HG03460 (cell line): ENCODE data around the gene XPA.
A peak's percentile ranks its signal among the peaks of the same experiment; 100 is the strongest.
"Not testable (repeated sequence)": the region's sequence is repeated elsewhere in the genome, so short reads cannot be mapped to it uniquely, and the experiment has no call there.

ENCODE experiments used
- ATAC-seq: cut with Tn5 transposase; IDR thresholded peaks from one replicate; pipeline ENCODE4 v1.9.1; 2021; ENCODE audit not compliant: unreplicated experiment

Gene XPA

GRCh38 chr9:97696803-97697601, at the start of gene XPA:
Gene XPA (minus strand): TSS chr9:97697340. CDS start chr9:97697292, 48 bp downstream.
- ATAC-seq = peak; percentile 93

GRCh38 chr9:97744710-97745708, 47.9 kb upstream of the XPA start:
- no peak for ATAC-seq

GRCh38 chr9:97744025-97744424, 46.9 kb upstream of the XPA start:
- ATAC-seq = not testable (repeated sequence)

- ATAC-seq = no peak
These were observed 45.4 kb upstream of the XPA start for GRCh38 chr9:97742545-97742944.

GRCh38 chr9:97741947-97742346, 44.8 kb upstream of the XPA start:
- ATAC-seq = no peak

GRCh38 chr9:97740848-97741821, 44.0 kb upstream of the XPA start:
- no peak for ATAC-seq

GRCh38 chr9:97737429-97737828, 40.3 kb upstream of the XPA start:
- no peak for ATAC-seq

GRCh38 chr9:97735070-97735600, 38.0 kb upstream of the XPA start:
- no peak for ATAC-seq

- no peak for ATAC-seq
These were observed 29.6 kb upstream of the XPA start for GRCh38 chr9:97726716-97727115.

- no peak for ATAC-seq
These were observed 26.7 kb upstream of the XPA start for GRCh38 chr9:97723819-97724218.

GRCh38 chr9:97722331-97722730, 25.2 kb upstream of the XPA start:
- ATAC-seq = no peak

- no peak for ATAC-seq
These were observed 24.3 kb upstream of the XPA start for GRCh38 chr9:97721396-97721795.

- ATAC-seq = no peak
These were observed 20.7 kb upstream of the XPA start for GRCh38 chr9:97717866-97718265.

GRCh38 chr9:97714435-97714834, 17.3 kb upstream of the XPA start:
- ATAC-seq = no peak

GRCh38 chr9:97711223-97711626, 14.1 kb upstream of the XPA start:
- ATAC-seq = no peak

GRCh38 chr9:97710356-97711222, 13.4 kb upstream of the XPA start:
- peak; percentile 67 for ATAC-seq

GRCh38 chr9:97706246-97706645, 9.1 kb upstream of the XPA start:
- ATAC-seq = no peak

- no peak for ATAC-seq
These were observed 8.3 kb upstream of the XPA start for GRCh38 chr9:97705354-97705950.

- ATAC-seq = no peak
These were observed 7.7 kb upstream of the XPA start for GRCh38 chr9:97704851-97705250.
